ENCODE measurements around the gene AMMECR1. TPM values are rescaled to one million over a fixed set of nuclear protein-coding genes. Genes with fewer than 3 reads are reported as not detected.

The AMMECR1 gene
- total RNA-seq, 4 donors from 2014 or later, result 3.0 to 5.1 (median 3.7) TPM

DNA sequence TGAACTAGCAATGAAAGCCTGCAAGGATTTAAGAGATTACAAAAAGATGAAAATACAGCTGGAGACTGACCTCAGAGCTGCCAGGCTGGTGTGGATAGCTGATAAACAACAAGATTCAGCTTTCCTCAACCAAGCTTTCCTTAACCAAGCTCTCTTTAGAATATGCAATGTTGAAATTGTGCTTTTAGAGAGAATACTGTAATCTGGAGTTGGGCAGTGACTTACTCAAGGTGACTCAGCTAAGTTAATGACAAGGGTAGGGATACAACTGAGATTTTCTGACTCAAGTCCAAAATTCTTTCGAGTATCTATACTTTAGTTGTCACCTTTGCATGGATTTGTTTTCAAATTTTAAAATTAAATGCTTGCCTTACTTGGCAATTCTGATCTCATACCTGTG is 98.0 kb downstream of the AMMECR1 start:
- TF ChIP-seq, protein P1, sequence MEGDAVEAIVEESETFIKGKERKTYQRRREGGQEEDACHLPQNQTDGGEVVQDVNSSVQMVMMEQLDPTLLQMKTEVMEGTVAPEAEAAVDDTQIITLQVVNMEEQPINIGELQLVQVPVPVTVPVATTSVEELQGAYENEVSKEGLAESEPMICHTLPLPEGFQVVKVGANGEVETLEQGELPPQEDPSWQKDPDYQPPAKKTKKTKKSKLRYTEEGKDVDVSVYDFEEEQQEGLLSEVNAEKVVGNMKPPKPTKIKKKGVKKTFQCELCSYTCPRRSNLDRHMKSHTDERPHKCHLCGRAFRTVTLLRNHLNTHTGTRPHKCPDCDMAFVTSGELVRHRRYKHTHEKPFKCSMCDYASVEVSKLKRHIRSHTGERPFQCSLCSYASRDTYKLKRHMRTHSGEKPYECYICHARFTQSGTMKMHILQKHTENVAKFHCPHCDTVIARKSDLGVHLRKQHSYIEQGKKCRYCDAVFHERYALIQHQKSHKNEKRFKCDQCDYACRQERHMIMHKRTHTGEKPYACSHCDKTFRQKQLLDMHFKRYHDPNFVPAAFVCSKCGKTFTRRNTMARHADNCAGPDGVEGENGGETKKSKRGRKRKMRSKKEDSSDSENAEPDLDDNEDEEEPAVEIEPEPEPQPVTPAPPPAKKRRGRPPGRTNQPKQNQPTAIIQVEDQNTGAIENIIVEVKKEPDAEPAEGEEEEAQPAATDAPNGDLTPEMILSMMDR (IDR thresholded peaks at IDR 0.05; ENCODE audit: low read depth), result no peak

DNA sequence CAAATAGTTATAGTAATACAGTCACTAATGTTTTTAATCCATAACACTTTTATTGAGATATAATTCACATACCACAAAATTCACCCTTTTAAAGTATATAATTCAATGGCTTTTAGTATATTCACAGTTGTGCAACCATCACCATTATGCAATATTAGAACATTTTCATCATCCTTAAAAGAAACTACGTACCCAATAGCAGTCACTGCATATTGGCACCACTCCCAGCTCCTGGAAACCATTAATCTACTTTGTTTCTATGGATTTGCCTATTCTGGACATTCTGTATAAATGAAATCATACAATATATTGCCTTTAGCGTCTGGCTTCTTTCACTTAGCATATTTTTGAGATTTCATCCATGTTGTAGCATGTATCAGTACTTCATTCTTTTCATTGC is 99.3 kb downstream of the AMMECR1 start:
- TF ChIP-seq, protein P1 (IDR thresholded peaks at IDR 0.05; ENCODE audit: low read depth), result no peak

DNA sequence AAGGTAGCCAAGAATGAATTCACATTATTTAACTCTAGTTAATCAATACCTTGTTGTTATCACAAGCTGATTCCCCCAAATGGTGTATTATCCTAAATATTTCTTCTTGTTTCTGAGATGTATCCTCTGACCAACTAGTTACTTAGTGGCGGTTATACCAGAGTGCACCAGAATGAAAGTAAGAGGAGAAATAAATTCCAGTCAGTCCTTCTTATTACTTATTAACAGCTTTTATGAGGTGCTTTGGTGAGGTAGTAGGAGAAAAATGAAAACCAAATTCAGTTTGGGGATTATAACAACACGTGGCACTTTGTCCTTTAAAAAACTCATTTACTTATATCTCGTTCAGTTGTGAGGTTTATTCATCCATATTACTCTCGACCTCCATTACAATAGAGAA is 101.9 kb downstream of the AMMECR1 start:
- TF ChIP-seq, protein P1 (IDR thresholded peaks at IDR 0.05; ENCODE audit: low read depth), result no peak

DNA sequence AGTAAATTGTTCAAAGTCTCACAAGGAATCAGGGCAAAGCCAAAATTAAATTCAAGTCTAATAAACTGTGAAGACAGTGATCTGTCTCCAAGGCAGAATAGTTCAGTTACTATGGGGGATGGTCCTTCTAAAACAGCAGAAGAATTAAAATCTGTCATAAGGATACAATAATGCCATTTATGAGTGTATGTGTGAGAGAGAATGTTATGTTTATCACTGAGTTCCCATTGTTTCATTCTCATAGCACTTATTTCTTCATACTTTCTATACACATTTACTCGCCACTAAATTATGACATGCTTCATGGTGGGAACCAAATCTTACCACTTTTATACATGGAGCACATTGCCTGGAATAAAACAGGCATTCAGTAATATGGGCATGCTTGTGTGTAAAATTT is 102.5 kb downstream of the AMMECR1 start:
- TF ChIP-seq, protein P1 (IDR thresholded peaks at IDR 0.05; ENCODE audit: low read depth), result no peak

DNA sequence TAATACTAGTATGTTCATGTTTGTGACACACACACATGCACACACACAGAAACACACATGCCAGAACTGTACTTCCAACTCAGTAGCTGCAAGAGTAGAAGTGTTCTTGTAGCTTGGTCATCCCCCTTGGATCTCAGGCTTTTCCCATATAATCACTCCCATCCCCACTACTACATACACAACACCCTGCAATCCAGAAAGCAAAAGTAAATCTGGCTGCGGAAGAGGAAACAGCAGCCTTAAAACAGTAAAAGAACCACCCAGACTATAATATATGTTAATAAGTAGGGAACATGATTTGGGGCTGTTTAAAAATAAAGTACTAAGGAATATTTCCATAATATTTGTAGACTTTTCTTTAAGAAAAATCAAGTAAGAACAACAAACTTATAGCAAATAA is 103.2 kb downstream of the AMMECR1 start:
- TF ChIP-seq, protein P1 (IDR thresholded peaks at IDR 0.05; ENCODE audit: low read depth), result no peak

DNA sequence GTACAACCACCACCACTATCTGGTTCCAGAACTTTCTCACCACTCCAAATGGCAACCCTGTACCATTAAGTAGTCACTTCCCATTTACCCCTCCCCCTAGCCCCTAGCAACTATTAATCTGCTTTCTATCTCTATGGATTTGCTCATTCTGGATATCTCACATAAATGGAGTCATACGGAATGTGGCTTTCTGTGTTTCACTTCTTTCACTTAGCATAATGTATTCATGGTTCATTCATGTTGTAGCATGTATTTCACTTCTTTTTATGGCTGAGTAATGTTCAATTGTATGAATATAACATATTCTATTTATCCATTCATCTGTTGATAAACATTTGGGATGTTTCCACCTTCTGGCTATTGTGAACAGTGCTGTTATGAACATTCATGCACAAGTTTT is 104.7 kb downstream of the AMMECR1 start:
- TF ChIP-seq, protein P1 (IDR thresholded peaks at IDR 0.05; ENCODE audit: low read depth), result no peak

DNA sequence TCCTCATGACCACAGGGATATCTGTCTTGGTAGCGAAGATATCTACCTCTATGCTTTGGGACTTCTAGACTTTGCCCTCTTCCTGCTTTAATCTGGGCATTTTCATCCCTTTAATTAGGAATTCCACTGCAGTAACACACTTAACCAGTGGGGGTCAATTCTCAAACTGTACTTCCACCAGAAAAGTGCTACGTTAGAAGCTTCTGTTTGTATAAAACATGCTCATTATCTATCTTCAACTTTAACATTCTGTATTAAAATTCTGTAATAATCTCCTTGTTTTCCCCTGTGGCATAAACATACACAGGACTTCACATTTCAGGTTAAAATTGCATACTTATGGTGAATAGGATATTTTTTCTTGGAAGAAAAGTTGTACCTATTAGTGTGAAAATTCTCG is 105.6 kb downstream of the AMMECR1 start:
- TF ChIP-seq, protein P1 (IDR thresholded peaks at IDR 0.05; ENCODE audit: low read depth), result no peak
